GM23338 (cell line): ENCODE measurements around the gene MACROD1.

ENCODE experiments used
- EZH2 ChIP-seq: fragments of 200-600 bp; sonication (generic); IDR thresholded peaks from one replicate; pipeline ENCODE4 v1.8.0; 2017; ENCODE audit warnings: antibody characterized with exemption, mild to moderate bottlenecking, low read depth; ENCODE audit not compliant: unreplicated experiment
- EZH2phosphoT487 ChIP-seq: fragments of 200-600 bp; sonication (generic); IDR thresholded peaks from one replicate; pipeline ENCODE4 v1.8.1; 2018; ENCODE audit warnings: antibody characterized with exemption; ENCODE audit not compliant: unreplicated experiment
- JUNB ChIP-seq: IDR thresholded peaks from one replicate; pipeline ENCODE4 v1.6.1; 2016; ENCODE audit warnings: antibody characterized with exemption; ENCODE audit not compliant: unreplicated experiment
- NANOG ChIP-seq: IDR thresholded peaks from 2 replicates; pipeline ENCODE4 v1.6.1; 2016; ENCODE audit warnings: antibody characterized with exemption, borderline replicate concordance
- POLR2AphosphoS5 ChIP-seq: IDR thresholded peaks from 2 replicates; pipeline ENCODE4 v1.6.1; 2016; ENCODE audit warnings: antibody characterized with exemption, low read depth
- TF ChIP-seq, protein P1 (sequence below), 2 experiments: fragments of 200-600 bp in 1 of 2; sonication (generic) in 1 of 2; conservative IDR thresholded peaks; 2 replicates each; pipeline versions ENCODE4 v1.5.1 to v1.6.1; 2016 to 2017; ENCODE audit warnings: antibody characterized with exemption in 2 of 2, low read depth in 2 of 2, mild to moderate bottlenecking in 2 of 2, moderate library complexity in 1 of 2
- TF ChIP-seq, protein P2 (sequence below): IDR thresholded peaks from one replicate; pipeline ENCODE4 v1.6.1; 2018; ENCODE audit warnings: antibody characterized with exemption; ENCODE audit not compliant: unreplicated experiment
- TF ChIP-seq, protein P3 (sequence below): IDR thresholded peaks from 2 replicates; pipeline ENCODE4 v1.6.1; 2016; ENCODE audit warnings: antibody characterized with exemption

DNA sequence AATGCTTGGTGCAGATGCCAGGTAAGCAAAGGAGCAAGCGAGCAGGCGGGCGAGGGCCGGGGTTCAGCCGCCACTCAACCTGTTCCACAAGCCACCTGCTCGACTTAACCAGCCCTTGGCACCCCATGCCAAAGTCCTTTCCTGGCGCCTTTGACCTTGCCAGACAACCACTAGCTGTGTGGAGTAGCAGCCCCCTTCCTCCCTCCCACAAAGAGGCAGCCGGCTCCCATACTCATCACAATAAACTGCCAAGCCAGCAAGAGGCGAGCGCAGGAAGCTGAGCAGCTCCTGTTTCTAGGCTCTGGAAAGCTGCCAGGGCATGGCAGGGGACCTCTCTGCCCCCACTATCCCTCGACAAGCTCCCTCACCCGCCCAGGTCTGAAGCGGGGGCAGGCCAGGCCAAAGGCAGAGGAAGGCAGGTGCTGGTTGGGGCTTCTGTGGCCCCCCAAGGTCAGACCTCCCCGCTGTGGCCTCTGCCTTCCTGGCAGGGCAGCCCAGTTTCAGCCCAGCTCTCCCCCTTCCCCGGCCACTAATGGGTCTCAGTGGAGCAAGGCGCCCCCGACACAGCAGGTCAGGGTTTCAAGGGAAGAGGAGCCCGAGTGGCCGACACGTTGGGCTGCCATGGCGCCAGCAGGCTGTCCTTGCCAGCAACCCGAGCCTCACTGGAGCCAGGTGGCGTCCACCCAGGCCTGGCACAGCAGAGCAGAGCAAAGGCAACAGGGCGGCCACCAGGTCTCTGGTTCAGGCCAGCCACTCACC is 15.3 kb downstream of the MACROD1 start:
- TF ChIP-seq, protein P1, sequence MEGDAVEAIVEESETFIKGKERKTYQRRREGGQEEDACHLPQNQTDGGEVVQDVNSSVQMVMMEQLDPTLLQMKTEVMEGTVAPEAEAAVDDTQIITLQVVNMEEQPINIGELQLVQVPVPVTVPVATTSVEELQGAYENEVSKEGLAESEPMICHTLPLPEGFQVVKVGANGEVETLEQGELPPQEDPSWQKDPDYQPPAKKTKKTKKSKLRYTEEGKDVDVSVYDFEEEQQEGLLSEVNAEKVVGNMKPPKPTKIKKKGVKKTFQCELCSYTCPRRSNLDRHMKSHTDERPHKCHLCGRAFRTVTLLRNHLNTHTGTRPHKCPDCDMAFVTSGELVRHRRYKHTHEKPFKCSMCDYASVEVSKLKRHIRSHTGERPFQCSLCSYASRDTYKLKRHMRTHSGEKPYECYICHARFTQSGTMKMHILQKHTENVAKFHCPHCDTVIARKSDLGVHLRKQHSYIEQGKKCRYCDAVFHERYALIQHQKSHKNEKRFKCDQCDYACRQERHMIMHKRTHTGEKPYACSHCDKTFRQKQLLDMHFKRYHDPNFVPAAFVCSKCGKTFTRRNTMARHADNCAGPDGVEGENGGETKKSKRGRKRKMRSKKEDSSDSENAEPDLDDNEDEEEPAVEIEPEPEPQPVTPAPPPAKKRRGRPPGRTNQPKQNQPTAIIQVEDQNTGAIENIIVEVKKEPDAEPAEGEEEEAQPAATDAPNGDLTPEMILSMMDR (conservative IDR thresholded peaks at IDR 0.05; ENCODE audit: low read depth in 2 of 2): no peak
- TF ChIP-seq EZH2phosphoT487: no peak
- no peak for TF ChIP-seq POLR2AphosphoS5
- TF ChIP-seq EZH2: no peak
- no peak for TF ChIP-seq NANOG
- TF ChIP-seq, protein P2, sequence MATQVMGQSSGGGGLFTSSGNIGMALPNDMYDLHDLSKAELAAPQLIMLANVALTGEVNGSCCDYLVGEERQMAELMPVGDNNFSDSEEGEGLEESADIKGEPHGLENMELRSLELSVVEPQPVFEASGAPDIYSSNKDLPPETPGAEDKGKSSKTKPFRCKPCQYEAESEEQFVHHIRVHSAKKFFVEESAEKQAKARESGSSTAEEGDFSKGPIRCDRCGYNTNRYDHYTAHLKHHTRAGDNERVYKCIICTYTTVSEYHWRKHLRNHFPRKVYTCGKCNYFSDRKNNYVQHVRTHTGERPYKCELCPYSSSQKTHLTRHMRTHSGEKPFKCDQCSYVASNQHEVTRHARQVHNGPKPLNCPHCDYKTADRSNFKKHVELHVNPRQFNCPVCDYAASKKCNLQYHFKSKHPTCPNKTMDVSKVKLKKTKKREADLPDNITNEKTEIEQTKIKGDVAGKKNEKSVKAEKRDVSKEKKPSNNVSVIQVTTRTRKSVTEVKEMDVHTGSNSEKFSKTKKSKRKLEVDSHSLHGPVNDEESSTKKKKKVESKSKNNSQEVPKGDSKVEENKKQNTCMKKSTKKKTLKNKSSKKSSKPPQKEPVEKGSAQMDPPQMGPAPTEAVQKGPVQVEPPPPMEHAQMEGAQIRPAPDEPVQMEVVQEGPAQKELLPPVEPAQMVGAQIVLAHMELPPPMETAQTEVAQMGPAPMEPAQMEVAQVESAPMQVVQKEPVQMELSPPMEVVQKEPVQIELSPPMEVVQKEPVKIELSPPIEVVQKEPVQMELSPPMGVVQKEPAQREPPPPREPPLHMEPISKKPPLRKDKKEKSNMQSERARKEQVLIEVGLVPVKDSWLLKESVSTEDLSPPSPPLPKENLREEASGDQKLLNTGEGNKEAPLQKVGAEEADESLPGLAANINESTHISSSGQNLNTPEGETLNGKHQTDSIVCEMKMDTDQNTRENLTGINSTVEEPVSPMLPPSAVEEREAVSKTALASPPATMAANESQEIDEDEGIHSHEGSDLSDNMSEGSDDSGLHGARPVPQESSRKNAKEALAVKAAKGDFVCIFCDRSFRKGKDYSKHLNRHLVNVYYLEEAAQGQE: no peak
- TF ChIP-seq, protein P3, sequence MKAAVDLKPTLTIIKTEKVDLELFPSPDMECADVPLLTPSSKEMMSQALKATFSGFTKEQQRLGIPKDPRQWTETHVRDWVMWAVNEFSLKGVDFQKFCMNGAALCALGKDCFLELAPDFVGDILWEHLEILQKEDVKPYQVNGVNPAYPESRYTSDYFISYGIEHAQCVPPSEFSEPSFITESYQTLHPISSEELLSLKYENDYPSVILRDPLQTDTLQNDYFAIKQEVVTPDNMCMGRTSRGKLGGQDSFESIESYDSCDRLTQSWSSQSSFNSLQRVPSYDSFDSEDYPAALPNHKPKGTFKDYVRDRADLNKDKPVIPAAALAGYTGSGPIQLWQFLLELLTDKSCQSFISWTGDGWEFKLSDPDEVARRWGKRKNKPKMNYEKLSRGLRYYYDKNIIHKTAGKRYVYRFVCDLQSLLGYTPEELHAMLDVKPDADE: no peak
- no peak for TF ChIP-seq JUNB
